Measurements from ENCODE around the gene SH3TC1. TPM values are rescaled to one million over a fixed set of nuclear protein-coding genes. Genes with fewer than 3 reads are reported as not detected.
A peak's percentile ranks its signal among the peaks of the same experiment; 100 is the strongest.

The SH3TC1 gene
- total and polyA plus RNA-seq, 10 of the 15 experiments (the other 5 are each of a cell fraction or from before 2014, with no cell fraction given) = 0.19 to 47.0 (median 18.4) TPM

- no peaks in the 10 kb centered on the region for H3K79me2 ChIP-seq (ENCODE audit: control insufficient read depth, insufficient read depth, low read length)
- no peak overlapping the region for H3K4me3 ChIP-seq
- no peak overlapping the region for H3K27ac ChIP-seq (ENCODE audit: control insufficient read depth, insufficient read depth)
- peaks cover 14% of the 10 kb centered on the region; the same call in 2 of the 3 replicates for H3K9me3 ChIP-seq (replicated peaks; ENCODE audit: control insufficient read depth, insufficient read depth, low read length)
- no TSS peak for BruUV-seq (replicated peaks)
- ChIA-PET POLR2A (interaction anchor here (1.0 to 1.5 kb wide), 4 partner anchors 13 to 29 kb away, joined by 3 to 6 read pairs (median 4); partner anchors contain the start of gene SH3TC1), RAD21 (ENCODE audit: unreplicated experiment) (interaction anchor here (0.6 to 1.6 kb wide), 5 partner anchors 14 to 57 kb away, joined by 3 to 8 read pairs (median 4); partner anchors contain the start of genes ABLIM2 and SH3TC1), SMC1A (ENCODE audit: uncharacterized antibody, unreplicated experiment) (interaction anchor here (0.8 to 1.8 kb wide), 5 partner anchors 10 to 27 kb away, joined by 3 to 6 read pairs (median 5); partner anchors contain the start of genes ABLIM2 and SH3TC1), CTCF (interaction anchor here (0.6 to 2.5 kb wide), 8 partner anchors 13 to 232 kb away, joined by 3 to 18 read pairs (median 4); no protein-coding TSS in a partner anchor)
- intact Hi-C loops (cut with micrococcal nuclease; ENCODE audit: unreplicated experiment) = no loop called here
- ATAC-seq (peak; percentile 83), FAIRE-seq (peak; percentile 56), DNase-seq (ENCODE audit: low read depth, low spot score) (peak; percentile 24)
- no peaks in the 10 kb centered on the region for H3K27me3 ChIP-seq (replicated peaks in 1 of 2; ENCODE audit: control insufficient read depth in 2 of 2, insufficient read depth in 2 of 2, low read length in 1 of 2)
- H3K4me1 ChIP-seq (ENCODE audit: control insufficient read depth, insufficient read depth, low read length) = peaks cover 21% of the 10 kb centered on the region
- 15% methylated on average over 36 of the region's 36 CpGs for WGBS (ENCODE audit: insufficient coverage, insufficient replicate concordance, low lambda C conversion rate, missing lambda C conversion rate)
- no peaks in the 10 kb centered on the region for H3K36me3 ChIP-seq (ENCODE audit: control insufficient read depth in 2 of 2, insufficient read depth in 2 of 2, low read length in 1 of 2)
- in situ Hi-C loops (cut with MboI) = no loop called here
- H4K20me1 ChIP-seq (ENCODE audit: control insufficient read depth, insufficient read depth) = no peaks in the 10 kb centered on the region
- peak overlapping the region; percentile 45 for H2AFZ ChIP-seq (ENCODE audit: control insufficient read depth, low read depth, low read length)
- peak overlapping the region; percentile 96 for H3K4me2 ChIP-seq (ENCODE audit: control insufficient read depth, insufficient read depth)
- H3K9ac ChIP-seq (ENCODE audit: control insufficient read depth, insufficient read depth, low read length) = 0 out of 2 replicates have a peak overlapping the region, but pooled peaks have one; percentile 31
- TF ChIP-seq WRNIP1 (IDR thresholded peaks at IDR 0.05; ENCODE audit: borderline replicate concordance, low read depth, low read length) (no peak), ZNF384 (IDR thresholded peaks at IDR 0.05; ENCODE audit: borderline replicate concordance, low read depth, low read length) (no peak), KDM1A (IDR thresholded peaks at IDR 0.05; ENCODE audit: borderline replicate concordance) (no peak), NFXL1 (IDR thresholded peaks at IDR 0.05; ENCODE audit: borderline replicate concordance) (no peak), SMAD5 (IDR thresholded peaks at IDR 0.05; ENCODE audit: low read depth) (no peak), FOS (IDR thresholded peaks at IDR 0.05; ENCODE audit: borderline replicate concordance, extremely low read depth, insufficient read length) (no peak), CREB1 (IDR thresholded peaks at IDR 0.05; ENCODE audit: low read depth) (no peak), CEBPB (IDR thresholded peaks at IDR 0.05; ENCODE audit: borderline replicate concordance in 1 of 2, low read depth in 2 of 2, low read length in 2 of 2) (no peak), PBX3 (IDR thresholded peaks at IDR 0.05; ENCODE audit: insufficient replicate concordance, low read depth, low read length) (no peak), ELK1 (IDR thresholded peaks at IDR 0.05; ENCODE audit: low read depth, low read length) (no peak), MEF2B (IDR thresholded peaks at IDR 0.05; ENCODE audit: partially characterized antibody, poor library complexity, severe bottlenecking) (peak; percentile 21)
- TF ChIP-seq, protein P1, sequence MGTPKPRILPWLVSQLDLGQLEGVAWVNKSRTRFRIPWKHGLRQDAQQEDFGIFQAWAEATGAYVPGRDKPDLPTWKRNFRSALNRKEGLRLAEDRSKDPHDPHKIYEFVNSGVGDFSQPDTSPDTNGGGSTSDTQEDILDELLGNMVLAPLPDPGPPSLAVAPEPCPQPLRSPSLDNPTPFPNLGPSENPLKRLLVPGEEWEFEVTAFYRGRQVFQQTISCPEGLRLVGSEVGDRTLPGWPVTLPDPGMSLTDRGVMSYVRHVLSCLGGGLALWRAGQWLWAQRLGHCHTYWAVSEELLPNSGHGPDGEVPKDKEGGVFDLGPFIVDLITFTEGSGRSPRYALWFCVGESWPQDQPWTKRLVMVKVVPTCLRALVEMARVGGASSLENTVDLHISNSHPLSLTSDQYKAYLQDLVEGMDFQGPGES (IDR thresholded peaks at IDR 0.05) = no peak
- TF ChIP-seq, protein P2, sequence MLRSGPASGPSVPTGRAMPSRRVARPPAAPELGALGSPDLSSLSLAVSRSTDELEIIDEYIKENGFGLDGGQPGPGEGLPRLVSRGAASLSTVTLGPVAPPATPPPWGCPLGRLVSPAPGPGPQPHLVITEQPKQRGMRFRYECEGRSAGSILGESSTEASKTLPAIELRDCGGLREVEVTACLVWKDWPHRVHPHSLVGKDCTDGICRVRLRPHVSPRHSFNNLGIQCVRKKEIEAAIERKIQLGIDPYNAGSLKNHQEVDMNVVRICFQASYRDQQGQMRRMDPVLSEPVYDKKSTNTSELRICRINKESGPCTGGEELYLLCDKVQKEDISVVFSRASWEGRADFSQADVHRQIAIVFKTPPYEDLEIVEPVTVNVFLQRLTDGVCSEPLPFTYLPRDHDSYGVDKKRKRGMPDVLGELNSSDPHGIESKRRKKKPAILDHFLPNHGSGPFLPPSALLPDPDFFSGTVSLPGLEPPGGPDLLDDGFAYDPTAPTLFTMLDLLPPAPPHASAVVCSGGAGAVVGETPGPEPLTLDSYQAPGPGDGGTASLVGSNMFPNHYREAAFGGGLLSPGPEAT (IDR thresholded peaks at IDR 0.05; ENCODE audit: low read depth) = 0 out of 2 replicates have a peak, but pooled peaks have one; percentile 55
These were observed 26.8 kb upstream of the SH3TC1 start for GRCh38 chr4:8171984-8172924.

Data from GM12878 (cell line).